DMS53 treated with DMSO at 0.1 percent for 48 hours (cell line): ENCODE data around the gene TIGAR.

Experiments
- DNase-seq: peaks from one replicate; lab custom pipeline; 2025; ENCODE audit not compliant: unreplicated experiment; lab: John Stamatoyannopoulos, UW

The TIGAR gene, protein sequence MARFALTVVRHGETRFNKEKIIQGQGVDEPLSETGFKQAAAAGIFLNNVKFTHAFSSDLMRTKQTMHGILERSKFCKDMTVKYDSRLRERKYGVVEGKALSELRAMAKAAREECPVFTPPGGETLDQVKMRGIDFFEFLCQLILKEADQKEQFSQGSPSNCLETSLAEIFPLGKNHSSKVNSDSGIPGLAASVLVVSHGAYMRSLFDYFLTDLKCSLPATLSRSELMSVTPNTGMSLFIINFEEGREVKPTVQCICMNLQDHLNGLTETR

GRCh38 chr12:4320853-4321701 lies at the start of gene TIGAR:
Gene TIGAR (plus strand): TSS chr12:4321213. CDS start chr12:4321272, 59 bp downstream.
- DNase-seq, result peak; percentile 100

DNA sequence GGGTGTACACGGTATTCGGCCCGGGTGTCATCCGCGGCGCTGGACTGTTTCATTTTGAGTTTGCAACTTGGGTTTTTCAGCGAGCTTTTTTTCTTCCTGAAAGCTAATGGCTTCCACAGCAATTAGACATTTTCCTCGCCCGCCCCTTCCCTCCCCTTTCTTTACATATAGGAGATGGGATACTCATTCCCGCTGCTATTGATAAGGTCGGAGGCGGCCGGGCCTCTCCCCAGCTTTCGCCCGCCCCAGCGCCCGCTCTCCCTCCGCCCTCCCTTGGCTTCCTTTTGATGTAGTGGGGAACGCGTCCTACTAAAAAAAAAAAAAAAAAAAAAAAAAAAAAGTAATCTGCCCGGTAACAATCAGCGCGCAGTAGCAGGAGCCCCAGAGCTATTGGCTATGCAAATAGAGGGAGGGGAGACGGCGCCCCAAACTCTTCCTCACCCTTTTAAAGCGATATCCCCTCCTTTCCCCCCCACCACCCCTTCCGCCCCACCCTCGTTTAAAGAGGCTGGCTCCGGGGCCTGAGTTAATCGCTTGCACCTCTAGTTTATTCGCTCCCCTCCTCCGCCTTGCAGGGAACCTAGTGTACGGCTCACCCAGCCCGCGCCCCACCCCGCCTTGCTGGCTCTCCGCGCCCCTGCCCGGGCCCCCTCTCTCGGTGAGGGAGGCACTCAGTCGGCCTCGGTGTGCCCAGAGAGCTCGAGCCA lies 49.1 kb upstream of the TIGAR start:
- peak; percentile 100 for DNase-seq

DNA sequence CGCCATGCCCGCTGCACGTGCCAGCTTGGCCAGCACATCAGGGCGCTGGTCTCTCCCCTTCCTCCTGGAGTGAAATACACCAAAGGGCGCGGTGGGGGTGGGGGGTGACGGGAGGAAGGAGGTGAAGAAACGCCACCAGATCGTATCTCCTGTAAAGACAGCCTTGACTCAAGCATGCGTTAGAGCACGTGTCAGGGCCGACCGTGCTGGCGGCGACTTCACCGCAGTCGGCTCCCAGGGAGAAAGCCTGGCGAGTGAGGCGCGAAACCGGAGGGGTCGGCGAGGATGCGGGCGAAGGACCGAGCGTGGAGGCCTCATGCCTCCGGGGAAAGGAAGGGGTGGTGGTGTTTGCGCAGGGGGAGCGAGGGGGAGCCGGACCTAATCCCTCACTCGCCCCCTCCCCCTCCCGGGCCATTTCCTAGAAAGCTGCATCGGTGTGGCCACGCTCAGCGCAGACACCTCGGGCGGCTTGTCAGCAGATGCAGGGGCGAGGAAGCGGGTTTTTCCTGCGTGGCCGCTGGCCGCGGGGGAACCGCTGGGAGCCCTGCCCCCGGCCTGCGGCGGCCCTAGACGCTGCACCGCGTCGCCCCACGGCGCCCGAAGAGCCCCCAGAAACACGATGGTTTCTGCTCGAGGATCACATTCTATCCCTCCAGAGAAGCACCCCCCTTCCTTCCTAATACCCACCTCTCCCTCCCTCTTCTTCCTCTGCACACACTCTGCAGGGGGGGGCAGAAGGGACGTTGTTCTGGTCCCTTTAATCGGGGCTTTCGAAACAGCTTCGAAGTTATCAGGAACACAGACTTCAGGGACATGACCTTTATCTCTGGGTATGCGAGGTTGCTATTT lies 48.4 kb upstream of the TIGAR start:
- DNase-seq, result peak; percentile 100

DNA sequence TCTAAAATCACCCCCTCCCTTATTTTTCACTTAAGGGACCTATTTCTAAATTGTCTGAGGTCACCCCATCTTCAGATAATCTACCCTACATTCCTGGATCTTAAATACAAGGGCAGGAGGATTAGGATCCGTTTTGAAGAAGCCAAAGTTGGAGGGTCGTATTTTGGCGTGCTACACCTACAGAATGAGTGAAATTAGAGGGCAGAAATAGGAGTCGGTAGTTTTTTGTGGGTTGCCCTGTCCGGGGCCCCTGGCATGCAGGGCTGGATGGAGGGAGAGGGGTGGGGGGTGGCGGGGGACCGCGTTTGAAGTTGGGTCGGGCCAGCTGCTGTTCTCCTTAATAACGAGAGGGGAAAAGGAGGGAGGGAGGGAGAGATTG lies 47.8 kb upstream of the TIGAR start:
- DNase-seq, result no peak

GRCh38 chr12:4273652-4274395 lies 47.2 kb upstream of the TIGAR start, which contains the start of gene CCND2:
Gene CCND2 (plus strand): TSS chr12:4273762. CDS start chr12:4274041, 279 bp downstream.
- peak; percentile 100 for DNase-seq

DNA sequence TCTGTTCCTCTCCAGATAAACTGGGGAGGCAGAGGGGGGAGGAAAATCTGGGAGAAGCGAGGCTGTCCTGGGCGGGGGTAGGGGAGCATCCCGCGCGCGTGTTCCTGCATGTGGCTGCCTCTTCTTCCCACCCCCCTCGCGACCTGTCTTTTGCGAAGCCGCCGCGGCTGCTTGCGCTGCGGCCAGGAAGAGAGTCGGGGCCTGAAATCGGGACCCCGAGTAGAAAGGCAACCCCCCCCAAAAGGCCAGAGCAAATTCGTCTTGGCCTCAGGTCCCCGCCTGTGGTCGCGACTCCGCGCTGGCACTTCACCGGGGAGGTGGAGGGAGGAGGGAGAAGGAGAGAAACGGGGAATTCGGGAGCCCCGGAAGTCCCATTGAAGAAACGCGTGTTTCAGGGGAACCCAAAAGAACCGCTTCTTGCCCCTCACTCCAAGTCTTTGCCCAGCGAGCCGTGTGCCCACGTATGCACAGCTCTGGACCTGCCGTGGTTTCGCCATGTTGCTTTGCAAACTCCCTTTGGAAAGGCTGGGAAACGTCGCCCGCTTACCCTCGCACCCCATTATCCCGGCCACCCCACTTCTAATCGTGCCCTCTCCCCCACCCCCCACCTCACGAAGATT lies 46.5 kb upstream of the TIGAR start:
- DNase-seq, result peak; percentile 98

DNA sequence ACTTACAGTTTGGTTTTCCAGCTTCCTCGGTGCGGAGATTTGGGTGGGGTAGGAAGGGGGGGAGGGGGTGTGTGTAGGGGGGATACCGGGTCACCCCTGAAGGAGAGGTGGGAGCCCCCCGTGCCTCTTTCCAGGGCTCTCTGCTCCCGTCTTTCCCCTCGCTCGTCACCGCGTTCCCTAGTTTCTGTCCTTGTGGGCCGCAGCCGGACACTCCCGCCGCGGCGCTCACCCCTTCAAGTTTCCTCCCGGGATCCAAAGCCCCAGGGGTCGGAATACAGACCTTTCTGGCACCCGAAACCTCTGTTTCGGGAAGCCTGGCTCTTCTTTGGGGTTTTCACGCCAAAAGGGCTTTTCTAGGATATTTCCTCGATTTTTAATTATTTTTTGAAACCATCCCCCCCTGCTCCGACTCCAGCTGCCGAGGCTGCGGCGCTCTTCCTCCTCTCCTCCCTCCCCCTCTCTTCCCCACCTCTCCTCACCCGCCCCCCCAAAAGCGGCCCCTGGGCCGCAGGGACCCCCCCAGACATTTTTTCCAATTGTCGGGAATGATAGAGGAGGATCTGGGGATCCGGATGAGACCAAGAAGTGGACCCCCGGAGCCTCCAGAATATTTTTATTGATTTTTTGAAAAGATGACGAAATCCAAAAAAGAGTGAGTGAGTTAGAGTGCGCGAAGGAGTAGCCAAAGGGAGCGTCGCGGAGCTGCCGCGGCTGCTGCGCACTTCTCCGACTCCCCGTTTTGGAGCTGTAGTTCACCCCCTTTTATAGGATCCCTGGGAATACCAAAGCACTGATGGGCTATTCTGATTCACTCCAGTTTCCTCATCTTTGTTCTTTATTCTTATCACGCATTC lies 45.8 kb upstream of the TIGAR start:
- peak; percentile 98 for DNase-seq

DNA sequence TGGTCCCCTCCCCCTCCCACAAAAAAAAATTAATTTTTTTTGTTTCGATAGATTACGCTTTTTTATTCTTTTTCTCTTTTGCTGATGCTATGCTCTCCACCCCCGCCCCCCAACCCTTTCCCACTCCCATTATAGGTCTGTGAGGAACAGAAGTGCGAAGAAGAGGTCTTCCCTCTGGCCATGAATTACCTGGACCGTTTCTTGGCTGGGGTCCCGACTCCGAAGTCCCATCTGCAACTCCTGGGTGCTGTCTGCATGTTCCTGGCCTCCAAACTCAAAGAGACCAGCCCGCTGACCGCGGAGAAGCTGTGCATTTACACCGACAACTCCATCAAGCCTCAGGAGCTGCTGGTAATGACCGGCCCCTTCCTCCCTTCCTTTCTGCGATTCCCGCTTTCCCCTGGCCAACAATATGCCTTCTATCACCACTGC lies 45.1 kb upstream of the TIGAR start:
- no peak for DNase-seq

GRCh38 chr12:4276524-4277204 lies 44.3 kb upstream of the TIGAR start:
- peak; percentile 100 for DNase-seq

- no peak for DNase-seq
These were observed 43.8 kb upstream of the TIGAR start for GRCh38 chr12:4277205-4277543.

DNA sequence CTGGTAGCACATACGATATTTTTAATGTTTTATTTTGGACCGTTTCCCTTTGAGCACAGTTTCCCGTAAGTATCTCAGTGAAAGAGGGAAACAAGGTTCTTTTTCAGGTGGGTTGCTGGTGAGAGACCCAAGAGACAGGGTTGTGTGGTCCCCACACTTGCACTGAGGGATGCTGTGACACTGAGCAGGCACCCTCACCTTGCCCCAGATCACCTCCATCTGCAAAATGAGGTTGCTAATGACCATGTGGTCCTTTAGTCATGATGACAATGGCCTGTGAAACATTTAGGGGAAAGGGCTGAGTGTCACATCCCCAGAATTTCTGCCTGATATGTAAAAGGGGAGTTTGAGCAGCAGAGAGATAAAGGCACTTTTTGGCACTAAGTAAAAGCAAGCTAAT lies 43.2 kb upstream of the TIGAR start:
- DNase-seq, result no peak

- no peak for DNase-seq
These were observed 42.5 kb upstream of the TIGAR start for GRCh38 chr12:4278329-4279197.

DNA sequence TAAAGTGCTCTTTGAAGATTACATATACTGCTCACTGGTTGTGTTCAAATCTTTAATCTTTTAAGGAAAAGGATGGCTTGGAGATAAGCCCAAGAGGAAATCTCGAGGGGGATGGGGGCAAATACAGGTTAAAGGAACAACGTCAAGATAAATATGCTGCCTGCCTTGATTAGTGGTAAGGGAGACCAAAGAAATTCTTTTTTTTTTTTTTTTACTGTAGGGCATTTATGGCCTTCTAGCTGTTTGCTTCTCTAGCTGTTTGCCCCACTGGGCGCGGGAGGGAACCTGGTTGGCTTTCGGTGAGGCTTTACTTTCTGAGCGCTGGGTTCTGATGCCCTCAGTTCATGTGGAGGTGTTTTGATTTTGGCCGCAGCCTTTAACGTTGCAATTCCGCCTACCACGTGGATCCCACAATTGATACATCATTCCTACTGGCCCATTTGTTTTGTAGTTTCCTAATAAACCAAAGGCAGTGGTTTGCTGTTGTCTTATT lies 41.8 kb upstream of the TIGAR start:
- DNase-seq, result no peak

GRCh38 chr12:4280351-4281163 lies 40.5 kb upstream of the TIGAR start:
- DNase-seq, result no peak

GRCh38 chr12:4281173-4281654 lies 39.8 kb upstream of the TIGAR start:
- no peak for DNase-seq
